ENCODE data around the gene HTATIP2.

HTATIP2 gene

DNA sequence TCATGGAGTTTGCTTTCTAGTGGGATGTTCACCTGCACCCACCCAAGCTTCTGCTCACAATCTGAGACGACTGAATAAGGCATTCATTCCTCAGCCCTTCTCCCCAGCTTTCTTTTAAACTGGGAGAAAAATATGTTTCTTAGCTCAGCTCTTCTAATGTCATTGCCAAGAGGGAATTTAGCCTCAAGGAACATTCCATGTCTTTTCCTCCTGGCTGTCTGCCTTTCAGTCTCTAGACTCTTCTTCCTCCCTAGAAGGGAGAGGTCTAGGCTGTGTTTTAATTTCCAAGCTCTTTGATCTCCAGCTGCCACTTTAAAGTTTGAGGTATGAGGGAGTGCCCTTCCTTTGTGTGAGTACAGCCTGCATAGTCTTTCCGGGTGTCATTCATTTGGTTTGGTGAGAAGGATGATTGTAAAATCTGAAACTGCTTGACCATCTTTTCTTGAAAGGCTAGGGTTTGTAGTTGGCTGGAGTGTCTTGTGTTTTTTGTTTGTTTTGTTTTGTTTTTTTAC is 11.7 kb upstream of the HTATIP2 start:
- H3K4me3 ChIP-seq (ENCODE audit: low read depth, low read length) = no peak overlapping the region
- no peaks in the 10 kb centered on the region for H3K36me3 ChIP-seq (ENCODE audit: control insufficient read depth in 1 of 2, insufficient read depth in 2 of 2, low read length in 2 of 2)
- no peak overlapping the region for H3K23ac ChIP-seq (ENCODE audit: low read length)
- no peak overlapping the region for H3K27ac ChIP-seq (ENCODE audit: low read depth, low read length)
- H3K18ac ChIP-seq (ENCODE audit: low read length) = no peak overlapping the region
- H2AK5ac ChIP-seq (ENCODE audit: low read length) = no peak overlapping the region
- no peak overlapping the region for H3K4me2 ChIP-seq (ENCODE audit: low read length)
- no peak overlapping the region for H2BK120ac ChIP-seq (ENCODE audit: insufficient read depth, low read length, poor library complexity)
- H2BK12ac ChIP-seq (ENCODE audit: low read length) = no peak overlapping the region
- no peak overlapping the region for H4K8ac ChIP-seq (ENCODE audit: low read depth, low read length)
- DNase-seq = peak in 1 of 2 donors; percentile 59
- no peaks in the 10 kb centered on the region for H3K27me3 ChIP-seq (ENCODE audit: insufficient read depth, low read length)
- no peak overlapping the region for H3K9ac ChIP-seq (ENCODE audit: low read length)
- H2BK5ac ChIP-seq (ENCODE audit: low read depth, low read length, poor library complexity) = no peak overlapping the region
- H4K91ac ChIP-seq (ENCODE audit: low read depth, low read length) = no peak overlapping the region
- no peaks in the 10 kb centered on the region for H3K79me1 ChIP-seq (ENCODE audit: low read length)
- H3K4me1 ChIP-seq (ENCODE audit: control insufficient read depth in 1 of 2, insufficient read depth in 2 of 2, low read length in 2 of 2) = peaks cover 0 to 2% of the 10 kb centered on the region in 2 experiments
- H2AFZ ChIP-seq (ENCODE audit: insufficient read depth, low read length, poor library complexity) = no peak overlapping the region
- no peak overlapping the region for H4K12ac ChIP-seq (ENCODE audit: low read depth, low read length)
- no CpG with 5 or more reads among the region's 2 CpGs for WGBS (ENCODE audit: extremely low coverage, insufficient coverage, insufficient read length)
- H3K9me3 ChIP-seq (ENCODE audit: insufficient read depth, low read depth, low read length) = no peaks in the 10 kb centered on the region
- no peaks in the 10 kb centered on the region for H3K79me2 ChIP-seq (ENCODE audit: control insufficient read depth, insufficient read depth, low read length, poor library complexity)
- no peak overlapping the region for H3K4ac ChIP-seq (ENCODE audit: low read depth, low read length)
- no peak overlapping the region for H3K14ac ChIP-seq (ENCODE audit: low read length)

DNA sequence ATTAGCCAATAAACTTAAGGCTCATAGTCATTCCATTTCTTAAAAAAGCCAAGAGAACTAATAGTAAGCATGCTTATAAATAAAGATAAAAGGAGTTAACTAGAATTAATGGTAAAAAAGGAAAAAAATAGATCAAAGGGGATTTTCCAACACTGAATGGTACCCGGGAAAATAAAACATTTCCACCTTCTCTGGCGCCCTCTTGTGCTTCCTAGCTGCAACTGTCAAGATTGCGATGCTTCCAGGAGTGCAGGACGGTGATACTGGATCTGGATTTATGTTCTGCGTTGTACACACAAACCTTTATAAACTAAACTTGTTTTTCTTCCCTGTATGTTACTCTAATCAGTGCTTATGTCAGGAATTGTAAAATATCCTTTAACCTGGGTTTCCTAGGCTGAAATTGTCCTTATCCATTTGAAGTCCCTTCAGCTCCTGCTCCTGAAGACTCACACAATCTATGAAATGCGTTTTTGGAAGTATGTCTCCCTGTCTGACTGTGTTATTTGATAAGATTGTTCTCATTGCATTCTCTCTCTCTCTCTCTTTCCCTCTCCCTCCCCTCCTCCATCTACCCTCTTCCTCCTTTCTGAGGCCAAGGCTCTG is 9.6 kb upstream of the HTATIP2 start:
- H4K8ac ChIP-seq (ENCODE audit: low read depth, low read length) = no peak overlapping the region
- H2BK5ac ChIP-seq (ENCODE audit: low read depth, low read length, poor library complexity) = no peak overlapping the region
- no peaks in the 10 kb centered on the region for H3K9me3 ChIP-seq (ENCODE audit: insufficient read depth, low read depth, low read length)
- H3K27ac ChIP-seq (ENCODE audit: low read depth, low read length) = no peak overlapping the region
- H2BK12ac ChIP-seq (ENCODE audit: low read length) = no peak overlapping the region
- no CpG with 5 or more reads among the region's 6 CpGs for WGBS (ENCODE audit: extremely low coverage, insufficient coverage, insufficient read length)
- no peak overlapping the region for H3K14ac ChIP-seq (ENCODE audit: low read length)
- no peak overlapping the region for H3K4ac ChIP-seq (ENCODE audit: low read depth, low read length)
- no peaks in the 10 kb centered on the region for H3K36me3 ChIP-seq (ENCODE audit: control insufficient read depth in 1 of 2, insufficient read depth in 2 of 2, low read length in 2 of 2)
- no peak overlapping the region for H3K23ac ChIP-seq (ENCODE audit: low read length)
- no peak overlapping the region for H3K18ac ChIP-seq (ENCODE audit: low read length)
- peak in 1 of 2 donors; percentile 78 for DNase-seq
- H2AK5ac ChIP-seq (ENCODE audit: low read length) = no peak overlapping the region
- H3K27me3 ChIP-seq (ENCODE audit: insufficient read depth, low read length) = no peaks in the 10 kb centered on the region
- H4K12ac ChIP-seq (ENCODE audit: low read depth, low read length) = no peak overlapping the region
- H3K79me2 ChIP-seq (ENCODE audit: control insufficient read depth, insufficient read depth, low read length, poor library complexity) = no peaks in the 10 kb centered on the region
- no peak overlapping the region for H2AFZ ChIP-seq (ENCODE audit: insufficient read depth, low read length, poor library complexity)
- H3K4me2 ChIP-seq (ENCODE audit: low read length) = no peak overlapping the region
- H3K79me1 ChIP-seq (ENCODE audit: low read length) = no peaks in the 10 kb centered on the region
- H3K4me1 ChIP-seq (ENCODE audit: control insufficient read depth in 1 of 2, insufficient read depth in 2 of 2, low read length in 2 of 2) = peaks cover 0 to 2% of the 10 kb centered on the region in 2 experiments
- no peak overlapping the region for H2BK120ac ChIP-seq (ENCODE audit: insufficient read depth, low read length, poor library complexity)
- no peak overlapping the region for H4K91ac ChIP-seq (ENCODE audit: low read depth, low read length)
- no peak overlapping the region for H3K9ac ChIP-seq (ENCODE audit: low read length)
- H3K4me3 ChIP-seq (ENCODE audit: low read depth, low read length) = no peak overlapping the region

DNA sequence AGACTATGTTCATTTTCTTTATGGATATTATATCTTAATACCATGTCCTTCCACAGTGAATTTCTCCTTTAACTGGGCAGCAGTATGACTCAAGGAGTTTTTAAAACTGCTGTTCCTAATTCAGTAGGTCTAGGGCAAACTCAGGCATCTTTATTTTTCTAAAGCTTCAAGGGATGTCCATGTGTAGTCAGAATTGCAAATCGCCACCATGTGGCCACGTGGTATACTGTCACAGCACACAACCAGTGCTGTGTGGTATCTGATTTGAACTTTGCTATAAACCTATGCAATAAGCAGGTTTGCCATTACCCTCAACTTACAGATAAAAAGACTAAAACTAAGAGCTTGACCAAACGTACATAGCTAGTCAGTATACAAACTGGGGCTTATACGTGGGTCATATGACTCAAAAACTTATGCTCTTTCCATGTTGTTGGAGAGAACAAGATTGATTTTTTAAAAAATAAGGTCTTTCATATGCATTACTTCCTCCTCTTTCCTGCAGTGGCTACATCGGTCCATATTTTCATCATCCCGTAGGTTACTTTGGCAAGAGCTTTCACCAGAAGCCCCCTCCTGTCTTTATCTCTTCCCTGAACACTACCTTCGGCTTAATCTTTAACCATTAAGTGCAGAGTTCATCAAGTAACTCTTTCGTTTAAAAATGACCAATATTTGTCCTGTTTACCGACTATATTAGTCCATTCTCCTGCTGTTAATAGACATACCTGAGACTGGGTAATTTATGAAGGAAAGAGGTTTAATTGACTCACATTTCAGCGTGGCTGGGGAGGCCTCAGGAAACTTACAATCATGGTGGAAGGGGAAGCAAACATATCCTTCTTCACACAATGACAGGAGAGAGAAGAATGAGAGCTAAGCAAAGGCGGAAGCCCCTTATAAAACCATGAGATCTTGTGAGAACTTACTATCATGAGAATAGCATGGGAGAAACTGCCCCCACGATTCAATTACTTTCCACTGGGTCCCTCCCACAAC is 8.0 kb upstream of the HTATIP2 start:
- peak; percentile 19 to 70 for DNase-seq
- Histone ChIP-seq H2AFZ (ENCODE audit: insufficient read depth, low read length, poor library complexity) (no peak overlapping the region), H4K8ac (ENCODE audit: low read depth, low read length) (no peak overlapping the region), H3K4me2 (ENCODE audit: low read length) (no peak overlapping the region), H2AK5ac (ENCODE audit: low read length) (no peak overlapping the region), H3K23ac (ENCODE audit: low read length) (no peak overlapping the region), H4K12ac (ENCODE audit: low read depth, low read length) (no peak overlapping the region), H3K36me3 (ENCODE audit: control insufficient read depth in 1 of 2, insufficient read depth in 2 of 2, low read length in 2 of 2) (no peaks in the 10 kb centered on the region), H4K91ac (ENCODE audit: low read depth, low read length) (no peak overlapping the region), H3K4ac (ENCODE audit: low read depth, low read length) (no peak overlapping the region), H3K79me2 (ENCODE audit: control insufficient read depth, insufficient read depth, low read length, poor library complexity) (no peaks in the 10 kb centered on the region), H3K4me1 (ENCODE audit: control insufficient read depth in 1 of 2, insufficient read depth in 2 of 2, low read length in 2 of 2) (peaks cover 0 to 2% of the 10 kb centered on the region in 2 experiments), H3K9me3 (ENCODE audit: insufficient read depth, low read depth, low read length) (no peaks in the 10 kb centered on the region), H3K18ac (ENCODE audit: low read length) (no peak overlapping the region), H2BK12ac (ENCODE audit: low read length) (no peak overlapping the region), H3K4me3 (ENCODE audit: low read depth, low read length) (no peak overlapping the region), H3K27ac (ENCODE audit: low read depth, low read length) (no peak overlapping the region), H2BK120ac (ENCODE audit: insufficient read depth, low read length, poor library complexity) (no peak overlapping the region), H3K27me3 (ENCODE audit: insufficient read depth, low read length) (no peaks in the 10 kb centered on the region), H3K9ac (ENCODE audit: low read length) (no peak overlapping the region), H3K14ac (ENCODE audit: low read length) (no peak overlapping the region), H2BK5ac (ENCODE audit: low read depth, low read length, poor library complexity) (no peak overlapping the region), H3K79me1 (ENCODE audit: low read length) (no peaks in the 10 kb centered on the region)
- WGBS (ENCODE audit: extremely low coverage, insufficient coverage, insufficient read length) = no CpG with 5 or more reads among the region's 12 CpGs

DNA sequence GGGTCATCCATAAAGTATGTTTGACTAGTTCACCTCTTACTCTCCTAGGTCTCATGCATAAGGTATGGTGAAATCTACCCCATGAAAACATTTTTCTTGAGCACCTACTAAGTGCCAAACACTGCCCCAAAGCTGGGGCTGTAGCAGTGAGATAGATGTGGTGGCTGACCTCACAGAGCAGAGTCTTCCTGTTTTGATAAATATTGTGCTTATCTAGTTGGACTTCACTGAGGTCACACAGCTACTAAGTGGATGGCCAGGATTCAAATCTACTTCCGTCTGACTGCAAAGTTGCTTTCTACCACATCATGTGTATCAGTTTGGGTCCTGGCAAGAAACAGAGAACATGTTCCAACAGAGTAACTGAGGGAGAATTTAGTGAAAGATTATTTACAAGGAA is 6.4 kb upstream of the HTATIP2 start:
- DNase-seq = no peak
- Histone ChIP-seq H3K4me2 (ENCODE audit: low read length) (no peak overlapping the region), H3K27ac (ENCODE audit: low read depth, low read length) (no peak overlapping the region), H3K9me3 (ENCODE audit: insufficient read depth, low read depth, low read length) (no peaks in the 10 kb centered on the region), H2BK5ac (ENCODE audit: low read depth, low read length, poor library complexity) (no peak overlapping the region), H3K23ac (ENCODE audit: low read length) (no peak overlapping the region), H3K4me3 (ENCODE audit: low read depth, low read length) (no peak overlapping the region), H3K4ac (ENCODE audit: low read depth, low read length) (no peak overlapping the region), H3K79me1 (ENCODE audit: low read length) (no peaks in the 10 kb centered on the region), H3K4me1 (ENCODE audit: control insufficient read depth in 1 of 2, insufficient read depth in 2 of 2, low read length in 2 of 2) (no peaks in the 10 kb centered on the region), H2AFZ (ENCODE audit: insufficient read depth, low read length, poor library complexity) (no peak overlapping the region), H3K36me3 (ENCODE audit: control insufficient read depth in 1 of 2, insufficient read depth in 2 of 2, low read length in 2 of 2) (no peaks in the 10 kb centered on the region), H4K8ac (ENCODE audit: low read depth, low read length) (no peak overlapping the region), H3K18ac (ENCODE audit: low read length) (no peak overlapping the region), H3K9ac (ENCODE audit: low read length) (no peak overlapping the region), H3K14ac (ENCODE audit: low read length) (no peak overlapping the region), H4K91ac (ENCODE audit: low read depth, low read length) (no peak overlapping the region), H3K27me3 (ENCODE audit: insufficient read depth, low read length) (no peaks in the 10 kb centered on the region), H2BK120ac (ENCODE audit: insufficient read depth, low read length, poor library complexity) (no peak overlapping the region), H2BK12ac (ENCODE audit: low read length) (no peak overlapping the region), H4K12ac (ENCODE audit: low read depth, low read length) (no peak overlapping the region), H2AK5ac (ENCODE audit: low read length) (no peak overlapping the region), H3K79me2 (ENCODE audit: control insufficient read depth, insufficient read depth, low read length, poor library complexity) (no peaks in the 10 kb centered on the region)
- no CpG with 5 or more reads among the region's 1 CpG for WGBS (ENCODE audit: extremely low coverage, insufficient coverage, insufficient read length)
